ENCODE data around the gene ROBO4. TPM values are rescaled to one million over a fixed set of nuclear protein-coding genes. Genes with fewer than 3 reads are reported as not detected.
A peak's percentile ranks its signal among the peaks of the same experiment; 100 is the strongest.

ROBO4 gene
- total RNA-seq, 1 donor from 2014 or later = not detected

DNA sequence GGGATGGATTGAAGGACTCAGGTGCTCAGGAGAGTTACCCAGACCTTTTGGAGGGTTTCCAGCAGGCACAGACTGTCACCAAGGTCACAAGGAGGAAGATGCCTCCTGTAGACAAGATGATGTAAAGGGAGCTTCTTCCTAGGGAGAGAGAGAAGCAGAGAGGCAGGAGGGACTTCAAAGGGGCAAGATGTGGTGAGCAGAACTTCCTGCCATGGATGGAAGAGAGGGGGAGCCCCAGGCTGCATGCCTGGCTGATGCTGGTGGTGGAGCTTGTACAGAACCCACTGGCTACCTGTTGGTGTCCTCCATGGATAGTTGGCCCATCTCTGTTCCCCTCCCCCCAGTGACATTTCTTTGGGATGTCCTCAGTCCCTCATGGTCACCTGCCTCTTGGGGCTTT, 25.6 kb upstream of the ROBO4 start:
- Mint-ChIP-seq H3K9me3 (no peaks in the 10 kb centered on the region), H3K4me3 (no peak overlapping the region), H3K27ac (no peak overlapping the region), H3K4me1 (no peaks in the 10 kb centered on the region), H3K27me3 (ENCODE audit: low read depth) (peaks cover 61% of the 10 kb centered on the region), H3K36me3 (no peaks in the 10 kb centered on the region)
- TF ChIP-seq, protein P1, sequence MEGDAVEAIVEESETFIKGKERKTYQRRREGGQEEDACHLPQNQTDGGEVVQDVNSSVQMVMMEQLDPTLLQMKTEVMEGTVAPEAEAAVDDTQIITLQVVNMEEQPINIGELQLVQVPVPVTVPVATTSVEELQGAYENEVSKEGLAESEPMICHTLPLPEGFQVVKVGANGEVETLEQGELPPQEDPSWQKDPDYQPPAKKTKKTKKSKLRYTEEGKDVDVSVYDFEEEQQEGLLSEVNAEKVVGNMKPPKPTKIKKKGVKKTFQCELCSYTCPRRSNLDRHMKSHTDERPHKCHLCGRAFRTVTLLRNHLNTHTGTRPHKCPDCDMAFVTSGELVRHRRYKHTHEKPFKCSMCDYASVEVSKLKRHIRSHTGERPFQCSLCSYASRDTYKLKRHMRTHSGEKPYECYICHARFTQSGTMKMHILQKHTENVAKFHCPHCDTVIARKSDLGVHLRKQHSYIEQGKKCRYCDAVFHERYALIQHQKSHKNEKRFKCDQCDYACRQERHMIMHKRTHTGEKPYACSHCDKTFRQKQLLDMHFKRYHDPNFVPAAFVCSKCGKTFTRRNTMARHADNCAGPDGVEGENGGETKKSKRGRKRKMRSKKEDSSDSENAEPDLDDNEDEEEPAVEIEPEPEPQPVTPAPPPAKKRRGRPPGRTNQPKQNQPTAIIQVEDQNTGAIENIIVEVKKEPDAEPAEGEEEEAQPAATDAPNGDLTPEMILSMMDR (IDR thresholded peaks at IDR 0.05; ENCODE audit: unreplicated experiment) = no peak
- no peak for DNase-seq (ENCODE audit: low spot score in 2 of 2, unreplicated experiment in 2 of 2)

DNA sequence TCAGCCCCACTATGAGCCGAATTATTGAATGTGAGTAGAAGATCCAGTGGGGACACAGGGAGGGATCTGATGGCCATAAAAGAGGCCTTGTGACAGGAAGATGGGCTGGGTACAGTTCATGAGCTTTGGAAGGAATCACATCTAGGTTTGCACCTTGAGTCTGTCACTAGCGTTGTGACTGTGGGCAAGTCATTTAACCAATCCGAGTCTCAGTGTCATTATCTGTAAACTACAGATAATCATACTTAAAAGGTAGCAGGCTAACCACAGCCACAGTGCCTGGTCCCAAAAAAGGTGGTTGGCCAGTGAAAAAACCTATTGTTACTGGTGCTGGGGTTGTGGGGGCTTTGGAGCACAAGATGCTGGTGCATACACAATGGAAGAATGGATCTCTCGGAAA, 25.2 kb upstream of the ROBO4 start:
- no peak overlapping the region for H3K4me3 Mint-ChIP-seq
- H3K27me3 Mint-ChIP-seq (ENCODE audit: low read depth) = peaks cover 60% of the 10 kb centered on the region

DNA sequence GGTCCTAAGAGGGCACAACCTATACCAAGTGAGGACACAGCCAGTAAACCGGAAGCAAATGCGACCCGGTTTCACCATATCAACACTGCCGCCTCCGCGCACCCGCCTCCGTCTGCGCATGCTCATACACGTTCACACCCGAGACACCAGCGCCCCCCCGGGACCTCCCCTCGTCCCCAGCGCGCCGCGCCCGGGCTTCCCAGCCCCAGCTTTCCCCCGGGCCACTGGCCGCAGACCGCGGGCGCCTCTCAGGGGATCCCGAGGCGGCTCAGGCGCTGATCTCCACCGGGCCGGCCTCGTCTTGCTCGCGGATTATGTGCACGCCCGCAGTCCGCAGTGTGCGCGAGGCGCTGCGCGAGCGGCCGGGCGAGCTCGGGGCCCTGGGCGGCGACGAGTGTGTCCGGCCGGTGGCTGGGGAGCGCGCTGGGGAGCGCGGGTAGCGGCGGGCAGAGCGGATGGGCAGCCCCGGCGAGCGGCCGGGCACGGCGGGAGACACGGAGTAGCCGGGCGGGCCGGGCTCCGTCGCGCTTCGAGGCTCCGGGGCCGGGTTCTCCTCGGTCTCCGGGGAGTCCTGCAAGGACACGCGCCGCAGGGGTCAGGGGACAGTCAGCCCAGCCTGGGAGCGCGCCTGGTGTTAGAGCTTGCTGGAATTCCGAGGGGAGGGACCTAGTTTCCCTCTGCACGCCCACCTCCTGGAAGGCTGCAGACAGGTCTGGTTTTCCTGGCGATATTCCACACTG, 23.4 kb upstream of the ROBO4 start:
- Mint-ChIP-seq H3K36me3 (no peaks in the 10 kb centered on the region), H3K27me3 (ENCODE audit: low read depth) (peaks cover 73% of the 10 kb centered on the region), H3K4me1 (no peaks in the 10 kb centered on the region), H3K4me3 (peak overlapping the region; percentile 55), H3K27ac (peak overlapping the region; percentile 19), H3K9me3 (no peaks in the 10 kb centered on the region)
- TF ChIP-seq, protein P1 (IDR thresholded peaks at IDR 0.05; ENCODE audit: unreplicated experiment) = no peak
- peak; percentile 63 to 81 for DNase-seq (ENCODE audit: low spot score in 2 of 2, unreplicated experiment in 2 of 2)

More for the DNA sequence above, 25.2 kb upstream of the ROBO4 start:
- Mint-ChIP-seq H3K4me1 (no peaks in the 10 kb centered on the region), H3K27ac (no peak overlapping the region), H3K9me3 (no peaks in the 10 kb centered on the region), H3K36me3 (no peaks in the 10 kb centered on the region)
- DNase-seq (ENCODE audit: low spot score in 2 of 2, unreplicated experiment in 2 of 2) = no peak
- TF ChIP-seq, protein P1 (IDR thresholded peaks at IDR 0.05; ENCODE audit: unreplicated experiment) = no peak

DNA sequence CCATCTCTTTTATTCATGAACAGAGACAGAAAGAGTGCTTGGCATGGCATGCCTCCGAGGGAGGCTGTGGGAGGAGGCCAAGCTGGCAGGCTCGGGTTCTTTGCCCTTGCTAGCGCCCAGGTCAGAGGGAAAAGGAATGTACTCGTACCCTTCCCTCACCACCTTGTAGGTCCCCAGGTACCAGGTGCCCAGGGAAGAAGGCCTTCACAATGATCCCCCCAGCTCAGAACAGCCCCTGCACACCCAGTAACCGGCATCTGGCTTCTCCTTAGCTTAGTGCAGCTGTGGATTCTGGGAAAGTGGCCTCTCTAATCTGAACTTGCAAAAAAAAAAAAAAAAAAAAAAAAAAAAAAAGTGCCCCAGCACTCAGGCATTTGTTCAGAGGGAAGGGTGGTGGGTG, 22.7 kb upstream of the ROBO4 start:
- peaks cover 78% of the 10 kb centered on the region for H3K27me3 Mint-ChIP-seq (ENCODE audit: low read depth)
- H3K36me3 Mint-ChIP-seq = no peaks in the 10 kb centered on the region
- peak overlapping the region; percentile 55 for H3K4me3 Mint-ChIP-seq
- peaks cover 3% of the 10 kb centered on the region for H3K9me3 Mint-ChIP-seq
- no peaks in the 10 kb centered on the region for H3K4me1 Mint-ChIP-seq
- no peak overlapping the region for H3K27ac Mint-ChIP-seq
- TF ChIP-seq, protein P1 (IDR thresholded peaks at IDR 0.05; ENCODE audit: unreplicated experiment) = no peak
- DNase-seq (ENCODE audit: low spot score in 2 of 2, unreplicated experiment in 2 of 2) = no peak

DNA sequence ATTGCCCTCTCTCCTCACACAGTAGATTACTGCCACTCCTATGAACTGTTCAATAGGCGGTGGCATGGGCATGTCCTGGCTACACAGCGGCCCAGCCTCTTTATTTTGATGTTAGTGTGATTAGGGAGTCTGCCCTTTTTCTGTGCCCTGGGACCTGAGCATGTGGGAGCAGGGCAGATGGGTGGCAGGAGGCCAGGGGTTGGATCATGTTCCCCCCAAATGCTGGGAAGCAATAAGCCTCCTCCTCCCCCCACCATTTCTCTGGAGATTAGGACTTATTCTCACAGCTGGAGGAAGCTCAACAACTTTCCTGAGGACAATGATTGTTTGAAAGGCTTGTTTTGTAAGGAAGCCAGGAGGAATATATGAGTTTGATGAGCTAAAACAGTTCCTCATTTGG, 22.2 kb upstream of the ROBO4 start:
- no peaks in the 10 kb centered on the region for H3K4me1 Mint-ChIP-seq
- H3K4me3 Mint-ChIP-seq = no peak overlapping the region
- H3K27ac Mint-ChIP-seq = no peak overlapping the region
- H3K36me3 Mint-ChIP-seq = no peaks in the 10 kb centered on the region
- H3K27me3 Mint-ChIP-seq (ENCODE audit: low read depth) = peaks cover 78% of the 10 kb centered on the region
- TF ChIP-seq, protein P1 (IDR thresholded peaks at IDR 0.05; ENCODE audit: unreplicated experiment) = no peak
- DNase-seq (ENCODE audit: low spot score in 2 of 2, unreplicated experiment in 2 of 2) = no peak
- peaks cover 7% of the 10 kb centered on the region for H3K9me3 Mint-ChIP-seq
